ENCODE measurements around the gene ELP5. TPM values are rescaled to one million over a fixed set of nuclear protein-coding genes. Genes with fewer than 3 reads are reported as not detected.
A peak's percentile ranks its signal among the peaks of the same experiment; 100 is the strongest.

The ELP5 gene
- total and polyA plus RNA-seq, 2 of the 4 experiments (the other 2 are of a cell fraction): 39.3 to 46.6 TPM

- BruUV-seq (replicated peaks): no TSS peak
- ChIA-PET POLR2A (ENCODE audit: unreplicated experiment) (interaction anchor here (0.6 to 1.4 kb wide), 2 partner anchors 10 to 386 kb away, joined by 4 to 9 read pairs; no protein-coding TSS in a partner anchor), CTCF (no interaction called here)
- H4K8ac ChIP-seq (ENCODE audit: low read depth in 2 of 2, low read length in 2 of 2): peak overlapping the region; percentile 99; a peak in 3 of 4 replicates
- H3K56ac ChIP-seq (ENCODE audit: extremely low read depth, insufficient read depth, low read length): no peak overlapping the region
- dilution Hi-C loops (cut with HindIII; ENCODE audit: low sequenced_read_pairs, unreplicated experiment) (no loop called here), in situ Hi-C loops (cut with MboI; ENCODE audit: low sequenced_read_pairs) (no loop called here), intact Hi-C loops (cut with micrococcal nuclease) (no loop called here)
- no peaks in the 10 kb centered on the region for H3K9me3 ChIP-seq (ENCODE audit: control insufficient read depth, insufficient read depth, low read length)
- peaks cover 60% of the 10 kb centered on the region for H4K20me1 ChIP-seq (ENCODE audit: insufficient read depth, low read length)
- no peak overlapping the region; the same call in 1 of the 2 replicates for H4K5ac ChIP-seq (ENCODE audit: low read depth, low read length)
- peak overlapping the region; percentile 99; the same call in 1 of the 2 replicates for H3K4ac ChIP-seq (ENCODE audit: low read depth, low read length)
- H2AK9ac ChIP-seq (replicated peaks; ENCODE audit: low read depth, low read length, poor library complexity): peak overlapping the region; percentile 32
- H3K18ac ChIP-seq (ENCODE audit: low read depth, low read length): no peak overlapping the region
- H3K23ac ChIP-seq (ENCODE audit: low read depth, low read length): no peak overlapping the region
- peak overlapping the region; percentile 97; the same call in 1 of the 2 replicates for H4K91ac ChIP-seq (ENCODE audit: insufficient read depth, low read depth, low read length)
- H2AK5ac ChIP-seq (ENCODE audit: low read depth, low read length): peak overlapping the region; percentile 93
- WGBS, 2 experiments (ENCODE audit: extremely low coverage in 2 of 2, insufficient read length in 1 of 2): 100% methylated on average over 1 of the region's 6 CpGs; no CpG with 5 or more reads in 1 of the 2 experiments
- H2BK15ac ChIP-seq (ENCODE audit: low read depth, low read length): 0 out of 3 replicates have a peak overlapping the region, but pooled peaks have one; percentile 78
- no peak overlapping the region for H2BK20ac ChIP-seq (ENCODE audit: low read depth, low read length)
- H3K14ac ChIP-seq (replicated peaks; ENCODE audit: low read depth, low read length): no peak overlapping the region
- H3K9ac ChIP-seq (ENCODE audit: low read depth, low read length): no peak overlapping the region
- H3K79me1 ChIP-seq (ENCODE audit: low read depth in 1 of 2, low read length in 2 of 2): peaks cover 12 to 88% of the 10 kb centered on the region in 2 experiments
- H3K4me2 ChIP-seq (ENCODE audit: low read depth, low read length): no peak overlapping the region
- no peak overlapping the region for H3K4me3 ChIP-seq (ENCODE audit: insufficient read depth, low read depth, low read length)
- peak overlapping the region; percentile 95 for H2AFZ ChIP-seq (replicated peaks; ENCODE audit: low read length, poor library complexity)
- ATAC-seq (ENCODE audit: low read depth) (no peak), DNase-seq (no peak)
- peaks cover 28% of the 10 kb centered on the region for H3K36me3 ChIP-seq (ENCODE audit: control insufficient read depth, insufficient read depth, low read length)
- H3K27me3 ChIP-seq (ENCODE audit: control insufficient read depth, insufficient read depth, low read length): no peaks in the 10 kb centered on the region
- no peak overlapping the region for H2BK120ac ChIP-seq (ENCODE audit: low read depth, low read length)
- no peak overlapping the region for H3K27ac ChIP-seq (ENCODE audit: insufficient read depth, low read length)
- TF ChIP-seq MAFK (IDR thresholded peaks at IDR 0.05; ENCODE audit: low read depth, low read length): no peak
- TF ChIP-seq RFX5 (IDR thresholded peaks at IDR 0.05; ENCODE audit: low read depth, low read length): no peak
- no peak for TF ChIP-seq POLR2A (IDR thresholded peaks at IDR 0.05; ENCODE audit: low read depth, low read length)
- TF ChIP-seq CTCF (conservative IDR thresholded peaks at IDR 0.05; ENCODE audit: low read depth, low read length): no peak
- no peak for TF ChIP-seq CEBPB (IDR thresholded peaks at IDR 0.05; ENCODE audit: low read depth, low read length)
- no peak for TF ChIP-seq MXI1 (IDR thresholded peaks at IDR 0.05; ENCODE audit: borderline replicate concordance, low read depth, low read length)
- TF ChIP-seq CHD1 (IDR thresholded peaks at IDR 0.05; ENCODE audit: low read depth, low read length): no peak
- no peak for TF ChIP-seq RAD21 (IDR thresholded peaks at IDR 0.05; ENCODE audit: low read length)
- TF ChIP-seq SMC3 (IDR thresholded peaks at IDR 0.05; ENCODE audit: low read depth, low read length): no peak
- H3K4me1 ChIP-seq (ENCODE audit: control insufficient read depth, insufficient read depth, low read length): peaks cover 28% of the 10 kb centered on the region
- peak overlapping the region; percentile 86 for H2BK5ac ChIP-seq (ENCODE audit: low read depth, low read length, poor library complexity, severe bottlenecking)
- H3K9me1 ChIP-seq (ENCODE audit: insufficient read depth, low read length): peaks cover 26% of the 10 kb centered on the region
These were observed 33.3 kb upstream of the ELP5 start for GRCh38 chr17:7218758-7219157.
